CD4-positive, alpha-beta T cell treated with Interleukin-6 for 4 hours (primary cell): ENCODE results near the gene CCDC117.
"Not testable (repeated sequence)": the region's sequence is repeated elsewhere in the genome, so short reads cannot be mapped to it uniquely, and the experiment has no call there.

Experiments
- DNase-seq: peaks from one replicate; pipeline ENCODE4 v3.0.0-alpha.2; 2020; ENCODE audit warnings: mixed read lengths

CCDC117 gene

GRCh38 chr22:28772633-28773460 is at the start of gene CCDC117:
CCDC117 (plus strand) TSS chr22:28772695; CDS start chr22:28772850, 155 bp downstream.
- DNase-seq: peak; percentile 94

GRCh38 chr22:28728002-28728401 is 44.5 kb upstream of the CCDC117 start:
- DNase-seq: no peak

- DNase-seq: no peak
These were observed 43.7 kb upstream of the CCDC117 start for GRCh38 chr22:28728621-28729313.

- no peak for DNase-seq
These were observed 42.3 kb upstream of the CCDC117 start for GRCh38 chr22:28730179-28730578.

DNA sequence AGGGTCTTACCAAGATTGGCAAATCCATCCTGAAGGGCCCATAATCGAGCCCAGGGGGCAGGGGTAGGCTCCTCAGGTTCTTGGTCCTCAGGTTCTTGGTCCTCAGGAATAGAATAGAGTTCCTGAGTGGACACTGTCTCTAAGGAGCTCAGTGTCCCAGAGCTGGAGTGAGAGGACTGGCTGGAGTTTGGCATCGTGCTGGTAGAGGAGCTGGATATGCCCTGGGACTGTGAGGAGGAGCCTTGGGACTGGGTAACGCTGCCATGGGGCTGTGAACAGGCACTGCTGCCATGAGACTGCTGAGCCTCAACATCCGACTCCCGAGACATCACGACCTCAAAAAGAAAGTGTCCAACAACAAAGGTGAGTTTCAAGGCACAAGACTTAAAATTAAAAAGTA is 38.1 kb upstream of the CCDC117 start:
- no peak for DNase-seq

DNA sequence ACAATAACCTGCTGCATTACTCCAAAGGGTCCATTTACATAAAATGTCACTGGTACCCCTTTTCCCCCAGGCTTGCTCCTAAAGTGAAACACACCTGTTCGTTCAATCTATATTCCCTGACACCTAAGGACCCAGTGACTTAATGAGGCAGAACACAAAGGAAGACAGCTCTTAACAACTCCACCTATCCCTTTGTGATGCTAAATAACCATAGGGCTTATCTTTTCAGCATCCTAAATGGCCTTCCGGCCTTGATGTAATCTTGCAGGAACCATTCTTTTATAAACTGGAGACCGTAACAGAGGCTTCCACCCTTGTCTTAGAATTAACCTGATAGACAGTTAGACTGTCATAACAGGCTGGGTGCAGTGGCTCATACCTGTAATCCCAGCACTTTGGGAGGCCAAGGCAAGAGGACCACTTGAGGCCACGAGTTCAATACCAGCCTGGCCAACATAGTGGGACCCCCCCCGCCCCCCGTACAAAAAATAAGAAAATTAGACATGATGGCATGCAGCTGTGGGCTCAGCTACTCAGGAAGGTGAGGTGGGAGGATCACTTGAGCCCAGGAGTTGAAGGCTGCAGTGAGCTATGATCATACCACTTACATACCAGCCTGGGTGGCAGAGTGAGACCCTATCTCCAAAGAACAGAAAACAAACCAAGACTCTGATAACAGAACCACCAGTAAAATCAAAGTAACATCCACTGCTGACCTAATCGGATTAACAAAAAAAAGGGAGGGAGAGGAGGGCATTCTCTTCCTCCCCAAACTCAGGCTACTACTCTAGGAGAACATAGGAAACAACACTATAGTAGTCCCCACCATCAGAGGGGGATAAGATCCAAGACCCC is 36.0 kb upstream of the CCDC117 start:
- DNase-seq: no peak

- DNase-seq: no peak
These were observed 34.8 kb upstream of the CCDC117 start for GRCh38 chr22:28737701-28738100.

DNA sequence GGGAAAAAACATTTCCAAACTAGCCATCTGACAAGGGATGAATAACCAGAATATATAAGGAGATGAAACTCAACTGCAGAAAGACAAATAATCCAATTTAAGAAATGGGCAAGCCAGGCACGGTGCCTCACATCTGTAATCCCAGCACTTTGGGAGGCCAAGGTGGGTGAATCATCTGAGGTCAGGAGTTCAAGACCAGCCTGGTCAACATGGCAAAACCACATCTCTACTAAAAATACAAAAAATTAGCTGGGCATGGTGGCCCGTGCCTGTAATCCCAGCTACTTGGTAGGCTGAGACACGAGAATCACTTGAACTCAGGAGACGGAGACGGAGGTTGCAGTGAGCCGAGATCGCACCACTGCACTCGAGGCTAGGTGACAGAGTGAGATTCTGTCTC is 33.6 kb upstream of the CCDC117 start:
- not testable (repeated sequence) for DNase-seq

- no peak for DNase-seq
These were observed 31.2 kb upstream of the CCDC117 start for GRCh38 chr22:28741200-28741784.

GRCh38 chr22:28741785-28742561 is 30.5 kb upstream of the CCDC117 start, which contains the start of the genes CHEK2 and HSCB:
CHEK2 (minus strand) TSS chr22:28741820; CDS start chr22:28734721, 7,099 bp downstream.
HSCB (plus strand) TSS chr22:28742039; CDS start chr22:28742096, 57 bp downstream.
- peak; percentile 97 for DNase-seq

GRCh38 chr22:28742562-28742962 is 29.9 kb upstream of the CCDC117 start:
- no peak for DNase-seq

- no peak for DNase-seq
These were observed 28.6 kb upstream of the CCDC117 start for GRCh38 chr22:28743852-28744251.

- DNase-seq: no peak
These were observed 22.0 kb upstream of the CCDC117 start for GRCh38 chr22:28750471-28750881.

DNA sequence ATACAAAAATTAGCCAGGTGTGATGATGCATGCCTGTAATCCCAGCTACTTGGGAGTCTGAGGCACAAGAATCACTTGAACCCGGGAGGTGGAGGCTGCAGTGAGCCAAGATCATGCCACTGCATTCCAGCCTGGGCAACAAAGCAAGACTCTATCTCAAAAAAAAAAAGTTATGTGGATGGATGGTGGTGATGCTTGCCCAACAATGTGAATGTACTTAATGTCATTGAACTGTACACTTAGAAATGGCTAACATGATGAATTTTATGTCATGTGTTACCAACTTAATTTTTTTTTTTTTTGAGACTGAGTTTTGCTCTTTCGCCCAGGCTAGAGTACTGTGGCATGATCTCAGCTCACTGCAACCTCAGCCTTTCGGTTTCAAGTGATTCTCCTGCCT is 18.0 kb upstream of the CCDC117 start:
- DNase-seq: not testable (repeated sequence)

DNA sequence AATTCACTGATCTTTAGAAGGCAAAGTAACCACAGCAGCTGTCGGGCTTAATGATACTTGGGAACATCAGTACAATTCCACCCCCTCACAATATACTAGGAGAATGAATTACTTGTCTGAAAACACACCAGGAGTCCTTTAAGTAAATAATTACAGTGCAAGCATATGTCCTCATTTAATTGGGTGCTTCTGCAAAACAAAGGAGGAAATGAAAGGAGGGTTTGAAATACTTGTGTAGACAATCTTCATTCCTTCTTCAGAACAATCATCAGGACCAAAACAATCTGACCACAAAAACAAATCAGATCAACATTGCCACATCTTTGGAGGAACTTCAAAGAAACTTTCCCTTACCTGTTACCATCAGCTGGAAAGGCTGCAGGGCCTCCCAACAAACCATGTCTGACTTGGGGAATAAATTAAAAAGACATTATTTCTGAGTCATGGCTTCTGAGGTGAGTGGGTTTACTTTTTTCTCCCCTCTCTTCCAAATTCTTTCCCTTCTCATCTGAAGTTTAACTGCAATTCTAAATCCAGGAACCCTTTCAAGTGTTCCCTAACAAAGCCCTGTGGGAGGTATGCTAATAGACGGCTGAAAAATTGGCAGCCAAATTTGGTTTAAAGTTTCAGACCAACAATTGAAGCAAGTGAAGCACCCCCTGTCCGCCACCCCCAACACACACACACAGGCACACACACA is 12.5 kb upstream of the CCDC117 start:
- no peak for DNase-seq

DNA sequence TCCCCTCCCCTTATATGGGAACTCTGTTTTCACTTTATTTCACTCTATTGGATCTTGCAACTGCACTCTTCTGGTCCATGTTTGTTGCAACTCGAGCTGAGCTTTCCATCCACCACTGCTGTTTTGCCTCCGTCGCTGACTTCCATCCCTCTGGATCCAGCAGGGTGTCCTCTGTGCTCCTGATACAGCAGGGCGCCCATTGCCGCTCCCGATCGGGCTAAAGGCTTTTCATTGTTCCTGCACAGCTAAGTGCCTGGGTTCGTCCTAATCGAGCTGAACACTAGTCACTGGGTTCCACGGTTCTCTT is 11.1 kb upstream of the CCDC117 start:
- no peak for DNase-seq

GRCh38 chr22:28762000-28762399 is 10.5 kb upstream of the CCDC117 start:
- DNase-seq: not testable (repeated sequence)

- no peak for DNase-seq
These were observed 5.9 kb upstream of the CCDC117 start for GRCh38 chr22:28766628-28767027.

GRCh38 chr22:28768701-28769393 is 3.6 kb upstream of the CCDC117 start:
- no peak for DNase-seq

- DNase-seq: no peak
These were observed 3.0 kb upstream of the CCDC117 start for GRCh38 chr22:28769394-28770085.
